Endothelial cell of umbilical vein (primary cell): ENCODE results near the gene GRM8. TPM values are rescaled to one million over a fixed set of nuclear protein-coding genes. Genes with fewer than 3 reads are reported as not detected.
"Not testable (repeated sequence)": the region's sequence is repeated elsewhere in the genome, so short reads cannot be mapped to it uniquely, and the experiment has no call there.

Experiments
- BruUV-seq: library from RNA; stranded (reverse); fragments of 400-500 nt; replicated peaks from 2 replicates; lab custom pipeline; 2021; lab: Mats Ljungman, UMichigan
- CTCF ChIA-PET: fragments of 300-600, 350-600 bp; sonication (Branson Sonifier 250); formaldehyde crosslinking; loops from one replicate; lab custom pipeline; 2021; ENCODE audit warnings: antibody characterized with exemption, inconsistent platforms; lab: Charles Lee
- POLR2A ChIA-PET: fragments of 300-600, 350-600 bp; sonication (Branson Sonifier 250); formaldehyde crosslinking; loops from one replicate; lab custom pipeline; 2021; ENCODE audit warnings: antibody characterized with exemption, inconsistent platforms; lab: Charles Lee
- DNase-seq: peaks from one replicate; pipeline ENCODE4 v3.0.0-alpha.2; 2011; ENCODE audit warnings: low read depth, low spot score
- FAIRE-seq: peaks from 2 replicates; lab custom pipeline; 2011; peaks lifted over from hg19 to GRCh38; lab: Jason Lieb, UNC
- H2AFZ ChIP-seq: 2 replicates; pipeline ENCODE4 v1.6.0; 2012; ENCODE audit warnings: low read depth, low read length, control low read depth, inconsistent platforms
- H3K27ac ChIP-seq: 2 replicates; pipeline ENCODE4 v1.5.1; 2011; ENCODE audit warnings: low read depth, mild to moderate bottlenecking, control low read depth, low read length, moderate library complexity; ENCODE audit not compliant: insufficient read depth
- H3K27me3 ChIP-seq, 2 experiments: 2 replicates each; pipeline versions ENCODE4 v1.6.0 to v1.6.1; 2011; ENCODE audit warnings: low read length in 2 of 2, mixed read lengths in 1 of 2; ENCODE audit not compliant: control insufficient read depth in 2 of 2, insufficient read depth in 2 of 2
- H3K36me3 ChIP-seq, 2 experiments: 2 replicates in 1 of 2; 3 replicates in 1 of 2; pipeline ENCODE4 v1.5.1; 2011; ENCODE audit warnings: low read length in 2 of 2, mild to moderate bottlenecking in 1 of 2, moderate library complexity in 1 of 2; ENCODE audit not compliant: control insufficient read depth in 2 of 2, insufficient read depth in 2 of 2; ENCODE audit errors: extremely low read depth in 1 of 2
- H3K4me1 ChIP-seq: 3 replicates; pipeline ENCODE4 v1.5.1; 2011; ENCODE audit warnings: mild to moderate bottlenecking, low read length; ENCODE audit not compliant: control insufficient read depth, insufficient read depth; ENCODE audit errors: extremely low read depth
- H3K4me2 ChIP-seq: 2 replicates; pipeline ENCODE4 v1.6.1; 2011; ENCODE audit warnings: low read length, control low read depth, mixed read lengths; ENCODE audit not compliant: insufficient read depth
- H3K4me3 ChIP-seq, 3 experiments: fragments of 200-600 bp in 1 of 3; sonication (generic), shearing (Covaris generic) in 1 of 3; replicated peaks in 1 of 3; 2 replicates each; pipeline ENCODE4 v1.5.1; 2011 to 2016; ENCODE audit warnings: control low read depth in 3 of 3, low read length in 3 of 3, mild to moderate bottlenecking in 2 of 3, inconsistent platforms in 1 of 3, low read depth in 1 of 3, moderate library complexity in 1 of 3; ENCODE audit not compliant: insufficient read depth in 1 of 3
- H3K79me2 ChIP-seq: 2 replicates; pipeline ENCODE4 v1.6.0; 2012; ENCODE audit warnings: low read length, inconsistent platforms; ENCODE audit not compliant: control insufficient read depth, insufficient read depth
- H3K9ac ChIP-seq: replicated peaks from 2 replicates; pipeline ENCODE3; 2011; ENCODE audit warnings: low read length, control low read depth; ENCODE audit not compliant: insufficient read depth; ENCODE audit errors: extremely low read depth
- H3K9me1 ChIP-seq: replicated peaks from 3 replicates; pipeline ENCODE4 v1.6.0; 2011; ENCODE audit warnings: mild to moderate bottlenecking, low read length; ENCODE audit not compliant: control insufficient read depth, insufficient read depth; ENCODE audit errors: extremely low read depth
- H3K9me3 ChIP-seq: replicated peaks from 2 replicates; pipeline ENCODE4 v1.5.1; 2012; ENCODE audit warnings: low read length, inconsistent platforms; ENCODE audit not compliant: control insufficient read depth, insufficient read depth
- H4K20me1 ChIP-seq: replicated peaks from 2 replicates; pipeline ENCODE3; 2011; ENCODE audit warnings: mild to moderate bottlenecking, low read length; ENCODE audit not compliant: control insufficient read depth, insufficient read depth; ENCODE audit errors: extremely low read depth
- CTCF ChIP-seq, 2 donors: IDR thresholded peaks; 1 replicate in 1 of 2; 2 replicates in 1 of 2; pipeline ENCODE4 v1.5.1; 2011; ENCODE audit warnings: low read length in 2 of 2, mild to moderate bottlenecking in 2 of 2, moderate library complexity in 2 of 2, control low read depth in 1 of 2, inconsistent platforms in 1 of 2, low read depth in 1 of 2; ENCODE audit not compliant: insufficient read depth in 1 of 2; ENCODE audit errors: extremely low read depth in 1 of 2
- EZH2 ChIP-seq: IDR thresholded peaks from 2 replicates; pipeline ENCODE4 v1.6.1; 2012; ENCODE audit warnings: borderline replicate concordance, low read depth, mild to moderate bottlenecking, moderate library complexity, low read length, inconsistent platforms; ENCODE audit not compliant: severe bottlenecking
- FOS ChIP-seq: IDR thresholded peaks from 2 replicates; pipeline ENCODE4 v1.6.1; 2011; ENCODE audit warnings: mild to moderate bottlenecking, low read length, moderate library complexity, borderline replicate concordance; ENCODE audit not compliant: insufficient read depth
- GATA2 ChIP-seq: IDR thresholded peaks from 2 replicates; pipeline ENCODE4 v1.7.0; 2011; ENCODE audit warnings: low read depth, mild to moderate bottlenecking, moderate library complexity, mixed read lengths, low read length; ENCODE audit not compliant: insufficient read length, insufficient read depth
- JUN ChIP-seq: IDR thresholded peaks from 2 replicates; pipeline ENCODE4 v1.6.1; 2011; ENCODE audit warnings: borderline replicate concordance, low read depth; ENCODE audit not compliant: insufficient read length, insufficient read depth
- MAX ChIP-seq: IDR thresholded peaks from 2 replicates; pipeline ENCODE4 v1.6.1; 2011; ENCODE audit not compliant: insufficient read depth, insufficient read length
- MYC ChIP-seq: IDR thresholded peaks from one replicate; pipeline ENCODE4 v1.6.1; 2011; ENCODE audit warnings: mild to moderate bottlenecking, low read depth, low read length
- POLR2A ChIP-seq: IDR thresholded peaks from 2 replicates; pipeline ENCODE4 v1.6.1; 2012; ENCODE audit warnings: low read depth, mild to moderate bottlenecking, control low read depth, low read length
- POLR2AphosphoS5 ChIP-seq: IDR thresholded peaks from 2 replicates; pipeline ENCODE4 v1.6.1; 2012; ENCODE audit warnings: low read depth, mild to moderate bottlenecking, control low read depth, low read length, moderate library complexity; ENCODE audit not compliant: insufficient read depth
- dilution Hi-C: fragments of 300-500 bp; cut with MboI; formaldehyde crosslinking; loops from one replicate; pipeline ENCODE4 v1.15.0; 2019; ENCODE audit warnings: low sequenced_read_pairs; ENCODE audit not compliant: extremely low pct_ligation_motif_present
- intact Hi-C: fragments of 100-400 bp; cut with micrococcal nuclease; formaldehyde crosslinking; loops from one replicate; pipeline ENCODE4 v1.10.0; 2022
- polyA plus RNA-seq, 4 experiments: library from polyadenylated mRNA; depleted of rRNA in 3 of 4; stranded (reverse) in 3 of 4; unstranded in 1 of 4; fragments of >200 nt; gene quantifications; 2 replicates each; pipeline versions ENCODE4 v1.2.1 to v1.2.3, GENCODE V29; 2011 to 2012; ENCODE audit warnings: missing spikeins in 1 of 4
- total RNA-seq: library from RNA; stranded (reverse); gene quantifications from 2 replicates; pipeline ENCODE4 v1.2.3, GENCODE V29; 2021

GRM8 gene
- total and polyA plus RNA-seq, 2 donors (not counting 3 experiments of a cell fraction or from before 2014, with no cell fraction given), result not detected

- POLR2A ChIA-PET, result no interaction called here
- Histone ChIP-seq H3K79me2 (no peaks in the 10 kb centered on the region), H3K4me2 (no peak overlapping the region), H3K27me3 (no peaks in the 10 kb centered on the region), H4K20me1 (no peaks in the 10 kb centered on the region), H3K4me3 (no peak overlapping the region), H3K27ac (no peak overlapping the region), H3K9ac (no peak overlapping the region), H3K9me3 (no peaks in the 10 kb centered on the region), H3K9me1 (no peaks in the 10 kb centered on the region), H2AFZ (no peak overlapping the region), H3K4me1 (no peaks in the 10 kb centered on the region), H3K36me3 (no peaks in the 10 kb centered on the region)
- dilution Hi-C loops (no loop called here), intact Hi-C loops (no loop called here)
- FAIRE-seq (no peak), DNase-seq (no peak)
- no TSS peak for BruUV-seq
- CTCF ChIA-PET, result no interaction called here
- TF ChIP-seq MAX (no peak), POLR2AphosphoS5 (no peak), FOS (no peak), GATA2 (no peak), POLR2A (no peak), JUN (no peak), EZH2 (no peak), CTCF (IDR thresholded peaks at IDR 0.05; ENCODE audit: extremely low read depth in 1 of 2, insufficient read depth in 1 of 2, low read depth in 1 of 2, low read length in 2 of 2) (no peak), MYC (no peak)
Measured at GRCh38 chr7:126881315-126881714, 371.4 kb downstream of the GRM8 start.

GRCh38 chr7:126876536-126876935 lies 376.2 kb downstream of the GRM8 start:
- H3K4me1 ChIP-seq, dilution Hi-C loops, H3K9ac ChIP-seq, H4K20me1 ChIP-seq, H3K9me3 ChIP-seq, POLR2A ChIA-PET, H3K27ac ChIP-seq, CTCF ChIA-PET, H2AFZ ChIP-seq, H3K27me3 ChIP-seq, H3K4me3 ChIP-seq, intact Hi-C loops, FAIRE-seq, H3K36me3 ChIP-seq, DNase-seq, H3K79me2 ChIP-seq, H3K4me2 ChIP-seq, BruUV-seq, H3K9me1 ChIP-seq: not testable (repeated sequence)
